DMS 273 (cell line): Measurements from ENCODE around the gene ATP4B.

Source experiments
- DNase-seq: peaks from one replicate; lab custom pipeline; 2025; ENCODE audit not compliant: unreplicated experiment; lab: John Stamatoyannopoulos, UW

The ATP4B gene

DNA sequence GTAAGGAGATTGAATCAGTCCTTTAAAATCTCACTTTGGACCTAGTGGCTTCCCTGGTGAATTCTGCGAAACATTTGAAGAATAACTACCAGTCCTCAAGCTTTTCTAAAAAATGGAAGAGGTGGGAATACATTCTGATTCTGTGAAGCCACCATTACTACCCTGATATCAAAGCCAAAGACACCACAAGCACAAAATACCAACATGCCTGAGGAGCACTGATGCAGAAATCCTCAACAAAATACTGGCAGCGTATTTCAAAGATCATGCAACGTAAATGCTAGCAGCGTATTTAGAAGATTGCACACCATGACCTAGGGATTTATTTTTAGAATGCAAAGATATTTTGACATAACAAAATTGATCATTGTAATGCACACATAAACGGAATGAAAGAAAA is 14.4 kb downstream of the ATP4B start:
- no peak for DNase-seq

DNA sequence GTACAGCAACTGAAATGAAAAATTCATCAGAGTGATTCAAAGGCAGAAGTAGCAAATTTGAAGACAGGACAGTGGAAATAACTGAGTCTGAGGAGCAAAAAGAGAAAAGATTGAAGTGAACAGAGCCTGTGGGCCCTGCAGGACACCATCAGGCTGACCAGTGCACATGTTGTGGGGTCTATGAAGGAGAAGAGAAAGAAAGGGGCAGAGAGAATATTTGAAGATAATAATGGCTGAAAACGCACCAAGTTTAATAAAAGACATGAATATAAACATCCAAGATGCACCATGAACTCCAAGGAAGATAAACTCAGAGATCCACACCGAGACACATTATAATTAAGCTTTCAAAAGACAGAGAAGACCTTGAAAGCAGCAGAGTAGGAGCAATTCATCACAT is 15.4 kb downstream of the ATP4B start:
- DNase-seq: no peak

DNA sequence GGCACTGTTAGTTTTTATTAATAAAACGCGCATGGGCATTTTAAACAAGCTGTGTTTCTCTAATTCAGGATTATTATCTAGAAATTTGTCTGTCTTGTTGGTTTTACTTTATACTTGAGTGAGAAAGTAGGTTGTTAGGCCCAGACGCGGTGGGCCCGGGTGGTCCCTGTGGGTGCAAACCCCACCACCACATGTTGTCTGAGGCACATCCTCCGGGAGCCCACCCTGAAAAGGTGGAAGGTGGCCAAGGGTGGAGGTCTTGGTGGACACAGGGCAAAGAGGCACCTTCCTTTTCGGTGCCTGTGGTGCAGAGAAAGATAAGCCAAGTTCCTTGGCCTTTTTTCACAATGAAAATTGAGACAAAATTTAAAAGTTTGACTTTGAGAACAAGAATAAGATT is 16.6 kb downstream of the ATP4B start:
- DNase-seq: no peak

DNA sequence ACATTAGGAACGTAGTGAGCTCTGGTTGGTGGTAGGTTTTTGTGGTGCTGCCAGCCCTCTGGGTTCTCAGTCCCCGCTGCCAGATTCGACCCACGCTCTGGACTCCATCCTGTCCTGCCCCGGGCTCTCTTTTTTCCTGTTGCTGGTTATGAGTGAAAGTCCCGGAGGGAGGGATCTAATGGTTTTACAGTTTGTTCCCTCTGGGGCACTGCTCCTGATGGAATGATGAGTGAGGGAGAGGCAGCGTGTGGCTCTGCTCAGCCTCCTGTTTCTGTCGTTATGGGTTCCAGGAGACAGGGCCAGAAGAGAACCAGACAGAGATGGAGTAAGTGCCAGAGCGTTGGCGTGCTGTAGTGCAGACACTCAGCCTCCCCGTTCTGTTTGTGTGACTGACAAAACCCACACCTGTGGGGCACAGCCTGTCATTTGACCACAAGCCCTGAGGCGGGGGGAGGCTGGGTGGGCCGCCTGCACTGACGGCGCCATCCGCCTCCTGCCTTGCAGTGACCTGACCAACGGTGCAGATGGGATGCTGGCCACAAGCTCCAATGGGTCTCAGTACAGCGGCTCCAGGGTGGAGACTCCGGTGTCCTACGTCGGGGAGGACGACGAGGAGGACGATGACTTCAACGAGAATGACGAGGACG is 18.3 kb downstream of the ATP4B start:
- DNase-seq: no peak

DNA sequence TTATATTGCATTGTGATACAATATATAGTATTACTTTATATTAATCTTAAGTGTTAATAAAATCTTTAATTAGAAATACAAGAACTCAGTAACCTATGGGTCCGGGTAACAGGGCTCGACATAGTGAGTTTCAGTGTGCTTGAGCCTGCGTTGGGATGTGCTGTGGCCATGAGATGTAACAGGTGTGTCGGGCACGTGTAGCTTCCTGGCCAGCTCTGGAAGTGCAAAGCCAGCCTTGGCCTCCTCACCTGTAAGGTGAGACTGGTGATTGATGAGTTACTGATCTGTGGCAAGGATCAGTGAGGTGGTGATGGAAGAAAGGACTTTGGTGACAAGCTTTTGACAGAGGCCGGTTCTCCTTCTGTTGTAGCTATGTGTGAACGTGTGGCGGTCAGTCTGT is 19.2 kb downstream of the ATP4B start:
- DNase-seq: no peak

DNA sequence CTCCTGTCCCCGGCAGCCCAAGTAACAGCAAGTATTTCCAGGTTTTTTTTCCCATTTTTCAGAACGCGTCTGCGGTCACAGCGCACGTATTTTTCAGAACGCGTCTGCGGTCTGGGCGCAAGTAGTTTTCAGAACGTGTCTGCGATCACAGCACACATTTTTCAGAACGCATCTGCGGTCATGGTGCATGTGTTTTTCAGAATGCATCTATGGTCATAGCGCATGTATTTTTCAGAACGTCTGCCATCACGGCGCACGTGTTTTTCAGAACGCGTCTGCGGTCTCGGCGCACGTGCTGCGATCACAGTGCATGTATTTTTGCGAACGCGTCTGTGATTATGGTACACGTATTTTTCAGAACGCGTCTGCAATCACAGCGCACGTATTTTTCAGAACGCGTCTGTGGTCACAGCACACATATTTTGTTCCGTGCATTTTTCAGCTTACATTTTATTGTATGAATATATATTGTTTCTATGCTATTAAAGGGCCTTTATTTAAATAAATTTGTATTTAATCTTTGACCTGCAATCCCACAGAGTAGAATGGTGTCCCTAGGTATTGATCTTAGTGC is 19.7 kb downstream of the ATP4B start:
- DNase-seq: no peak

DNA sequence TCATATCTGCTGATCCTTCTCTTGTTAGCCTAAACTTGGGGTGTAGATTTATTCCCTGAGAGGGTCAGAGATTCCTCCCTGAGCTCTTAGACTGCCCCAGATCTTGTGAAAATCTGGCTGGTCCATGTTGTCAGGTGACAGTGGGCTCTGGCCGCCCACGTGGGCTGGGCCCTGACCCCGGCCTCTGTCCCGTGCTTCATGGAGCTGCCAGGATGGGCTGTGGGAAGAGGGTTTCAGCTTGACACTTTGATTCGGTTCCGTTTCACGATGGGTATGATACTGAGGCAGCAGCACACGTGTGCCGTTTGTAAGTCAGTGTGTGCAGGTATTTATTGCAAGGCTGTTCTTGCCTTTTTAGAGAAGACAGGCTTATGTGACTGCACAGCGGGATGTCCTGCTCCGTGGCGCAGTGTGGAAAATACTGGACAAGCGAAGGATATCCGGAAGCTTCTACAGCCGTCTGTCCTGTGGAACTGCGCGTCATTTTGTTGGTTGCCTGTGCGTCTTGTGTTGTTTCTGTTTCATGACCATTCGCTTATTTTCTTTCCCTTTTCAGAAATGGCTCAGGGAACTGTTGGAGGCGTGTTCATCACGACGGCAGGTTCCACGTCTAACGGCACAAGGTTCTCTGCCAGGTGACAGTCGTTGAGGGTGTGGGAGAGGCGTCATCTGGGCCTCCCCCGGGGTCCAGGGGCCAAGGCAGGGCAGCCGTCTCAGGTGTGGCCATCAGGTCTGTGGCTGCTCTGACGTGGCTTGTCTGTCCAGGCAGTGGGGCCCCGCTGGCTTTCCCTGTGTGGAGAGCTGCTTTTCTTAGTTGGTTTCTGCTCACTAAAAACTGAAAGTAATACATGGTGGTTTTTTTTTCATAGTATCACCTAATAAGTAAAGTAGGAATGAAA is 20.5 kb downstream of the ATP4B start:
- no peak for DNase-seq

DNA sequence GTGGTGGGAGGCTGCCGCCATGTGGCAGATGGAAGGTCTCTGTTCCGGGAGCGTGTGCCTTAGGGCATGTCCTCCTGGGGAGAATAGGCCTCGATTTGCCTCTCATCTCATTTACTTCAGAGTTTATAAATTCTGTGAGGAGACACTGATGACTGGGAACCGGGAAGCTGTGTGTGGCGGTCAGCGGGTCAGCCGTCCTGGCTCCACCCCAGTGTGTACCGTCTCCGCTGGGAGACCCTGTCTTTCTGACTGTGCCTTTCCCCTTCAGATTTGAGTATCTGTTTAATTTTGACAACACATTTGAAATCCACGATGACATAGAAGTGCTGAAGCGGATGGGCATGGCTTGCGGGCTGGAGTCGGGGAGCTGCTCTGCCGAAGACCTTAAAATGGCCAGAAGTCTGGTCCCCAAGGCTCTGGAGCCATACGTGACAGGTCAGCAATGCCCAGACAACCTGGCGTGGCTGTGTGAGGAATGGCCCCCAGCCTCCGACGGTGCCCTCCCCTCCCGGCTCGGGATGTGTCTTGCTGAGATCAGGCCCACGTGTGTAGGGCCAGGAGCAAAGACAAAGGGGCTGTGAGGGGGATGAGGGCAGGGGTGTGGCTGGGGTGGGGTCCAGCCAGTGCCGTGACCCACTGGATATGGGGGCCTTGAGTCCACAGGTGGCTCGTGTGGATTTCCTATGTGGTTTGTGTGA is 21.6 kb downstream of the ATP4B start:
- DNase-seq: no peak

DNA sequence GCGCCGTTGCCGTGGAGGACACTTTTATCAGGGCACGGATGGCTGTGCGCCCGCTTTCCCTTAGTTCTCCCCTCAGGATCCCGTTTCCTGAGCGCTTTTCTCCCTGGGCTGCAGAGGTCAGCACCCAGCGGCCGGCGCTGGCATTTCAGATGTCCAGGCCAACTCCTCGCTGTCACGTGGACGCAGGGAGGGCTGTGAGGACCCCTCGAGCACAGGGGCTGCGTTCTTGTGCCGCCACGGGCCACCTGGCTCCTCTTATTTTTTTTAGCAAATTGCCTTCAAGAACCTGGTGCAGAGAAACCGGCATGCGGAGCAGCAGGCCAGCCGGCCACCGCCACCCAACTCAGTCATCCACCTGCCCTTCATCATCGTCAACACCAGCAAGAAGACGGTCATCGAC is 22.3 kb downstream of the ATP4B start:
- no peak for DNase-seq

DNA sequence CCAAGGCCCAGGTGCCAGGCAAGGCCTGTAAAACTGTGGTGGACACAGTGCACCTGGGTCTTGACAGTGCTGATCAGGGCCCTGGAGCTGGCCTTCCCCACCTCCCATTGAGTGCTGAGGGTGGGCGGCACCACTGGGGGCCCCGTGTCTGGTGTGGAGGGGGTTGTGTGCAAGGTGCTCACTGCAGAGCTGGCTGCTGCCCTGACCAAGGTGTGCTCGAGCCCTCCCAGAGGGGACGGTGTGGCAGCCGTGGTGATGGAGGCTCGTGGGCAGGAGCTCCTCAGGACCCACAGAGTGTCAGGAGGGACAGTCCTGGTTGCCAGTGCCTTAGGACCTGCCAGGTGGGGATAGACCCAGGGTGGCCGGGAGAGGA is 23.0 kb downstream of the ATP4B start:
- DNase-seq: no peak

DNA sequence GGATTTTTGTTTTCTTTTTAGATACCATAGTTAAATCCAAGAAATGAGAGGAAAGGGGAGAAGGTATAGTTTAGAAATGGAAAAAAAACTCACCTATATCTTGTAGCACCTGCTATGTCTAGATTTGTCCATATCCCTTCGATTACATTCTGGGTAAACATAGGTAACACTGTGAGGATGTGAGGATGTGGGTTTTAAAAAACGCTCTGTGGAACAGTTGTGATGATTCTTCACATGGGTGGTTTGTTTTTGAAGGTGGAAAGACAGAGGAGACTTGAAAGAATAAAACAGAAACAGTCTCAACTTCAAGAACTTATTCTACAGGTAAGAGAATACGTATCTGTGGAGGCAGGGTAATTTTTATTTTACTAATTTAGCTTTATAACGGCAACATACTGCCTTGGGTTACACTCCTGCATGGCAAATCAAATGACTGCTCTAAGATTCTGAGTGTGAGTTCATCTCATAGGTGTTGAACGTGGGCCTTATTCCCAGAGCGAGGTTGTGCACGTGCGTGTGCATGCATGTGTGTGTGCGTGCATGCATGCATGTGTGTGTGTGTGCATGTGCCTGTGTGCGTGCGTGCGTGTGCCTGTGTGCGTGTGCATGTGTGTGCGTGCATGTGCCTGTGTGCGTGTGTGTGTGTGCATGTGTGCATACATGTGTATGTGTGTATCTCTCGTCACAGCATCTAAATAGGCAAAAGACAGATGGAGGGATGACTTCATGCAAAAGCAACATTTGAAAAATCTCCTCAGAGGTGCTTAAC is 23.5 kb downstream of the ATP4B start:
- DNase-seq: no peak

DNA sequence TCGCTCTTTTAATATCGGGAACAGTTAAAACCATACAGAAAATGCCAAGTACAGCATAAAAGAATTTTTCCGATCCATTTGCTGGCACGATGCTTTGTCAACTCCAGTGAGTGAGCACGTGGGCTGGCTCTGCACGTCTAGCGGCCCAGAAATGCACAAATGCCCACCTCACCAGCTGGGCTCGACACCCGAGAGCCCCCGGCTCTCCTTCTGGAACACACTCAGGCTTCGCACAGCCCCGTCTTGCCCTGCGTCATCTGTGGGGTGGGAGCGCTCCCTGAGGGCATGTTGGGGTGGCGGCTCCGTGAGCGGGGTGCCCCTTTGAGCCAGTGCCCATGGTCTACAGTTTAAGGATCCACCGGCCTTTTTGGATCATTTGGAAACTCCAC is 24.5 kb downstream of the ATP4B start:
- DNase-seq: no peak

DNA sequence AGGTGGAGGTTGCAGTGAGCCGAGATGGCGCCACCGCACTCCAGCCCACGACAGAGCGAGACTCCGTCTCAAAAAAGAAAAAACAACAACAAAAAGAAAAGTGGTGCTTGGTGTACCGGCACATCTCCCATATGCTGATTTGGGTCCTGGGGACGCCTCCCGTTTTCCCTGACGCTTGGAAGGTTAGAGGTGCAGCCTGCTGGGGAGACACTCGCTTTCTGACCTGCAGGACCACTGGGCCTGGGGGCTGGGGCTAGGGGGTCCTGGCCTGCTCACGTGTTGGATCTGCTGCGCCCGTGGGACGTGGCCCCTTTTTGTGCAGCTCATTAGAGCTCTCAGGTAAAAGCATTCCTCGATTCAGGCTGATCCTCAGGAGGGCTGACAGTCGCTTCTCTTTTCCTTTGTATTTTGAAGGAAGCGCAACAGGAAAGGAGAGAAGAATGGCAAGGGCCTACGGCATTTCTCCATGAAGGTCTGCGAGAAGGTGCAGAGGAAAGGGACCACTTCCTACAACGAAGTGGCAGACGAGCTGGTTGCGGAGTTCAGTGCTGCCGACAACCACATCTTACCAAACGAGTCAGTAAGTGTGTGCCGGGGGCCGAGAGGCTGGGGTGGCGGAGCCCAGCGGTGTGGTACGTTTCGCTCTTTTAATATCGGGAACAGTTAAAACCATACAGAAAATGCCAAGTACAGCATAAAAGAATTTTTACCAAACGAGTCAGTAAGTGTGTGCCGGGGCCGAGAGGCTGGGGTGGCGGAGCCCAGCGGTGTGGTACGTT is 25.1 kb downstream of the ATP4B start:
- DNase-seq: no peak

DNA sequence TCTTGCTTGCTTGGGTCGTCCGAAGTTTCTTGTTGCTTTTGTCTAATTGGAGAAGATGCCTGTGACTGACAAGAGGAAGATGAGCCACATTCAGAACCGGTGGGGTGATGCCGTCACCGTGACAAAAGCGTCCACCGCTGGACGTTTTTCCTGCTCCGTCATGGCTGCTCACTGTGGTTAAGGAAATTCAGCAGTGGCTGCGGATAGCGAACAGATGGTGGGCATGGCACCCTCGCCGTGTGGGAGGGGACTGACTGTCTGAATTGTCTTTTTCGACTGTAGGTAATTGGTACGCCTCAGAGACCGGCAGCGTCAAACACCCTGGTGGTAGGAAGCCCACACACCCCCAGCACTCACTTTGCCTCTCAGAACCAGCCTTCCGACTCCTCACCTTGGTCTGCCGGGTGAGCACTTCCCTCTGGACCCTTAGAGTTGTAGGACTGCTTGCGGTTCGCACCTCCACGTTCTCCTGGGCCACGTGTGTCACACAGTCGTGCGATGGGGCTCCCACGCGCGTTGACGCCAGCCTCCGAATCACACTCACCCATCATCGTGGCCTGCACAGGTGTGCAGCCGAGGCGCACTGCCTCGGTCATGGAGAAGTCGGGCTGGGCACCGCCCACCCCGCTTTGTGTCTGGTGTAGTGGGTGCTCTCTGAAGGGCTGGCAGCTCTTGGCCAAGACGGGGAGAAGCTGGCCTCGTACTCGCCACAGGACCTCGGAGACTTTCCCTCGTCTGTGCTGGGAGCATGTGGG is 26.5 kb downstream of the ATP4B start:
- no peak for DNase-seq

DNA sequence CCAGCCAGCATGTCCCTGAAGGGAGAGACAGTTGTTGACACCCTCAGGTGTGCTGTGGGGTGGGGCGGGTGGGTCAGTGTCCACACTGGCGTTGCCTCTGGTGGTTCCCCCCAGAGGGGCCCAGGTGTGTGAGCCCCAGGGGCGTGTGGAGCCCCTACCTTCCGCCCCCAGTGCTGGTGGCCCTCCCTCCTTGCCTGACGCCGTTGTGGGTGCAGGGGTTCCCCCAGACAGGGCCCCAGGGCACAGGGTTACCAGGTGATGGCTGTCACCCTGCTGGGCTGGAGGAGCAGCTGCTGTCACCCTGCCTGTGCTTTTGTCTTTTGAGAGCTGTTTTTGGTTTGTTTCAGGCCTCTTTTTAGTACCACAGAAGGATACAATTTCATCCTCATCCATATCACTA is 27.2 kb downstream of the ATP4B start:
- no peak for DNase-seq

DNA sequence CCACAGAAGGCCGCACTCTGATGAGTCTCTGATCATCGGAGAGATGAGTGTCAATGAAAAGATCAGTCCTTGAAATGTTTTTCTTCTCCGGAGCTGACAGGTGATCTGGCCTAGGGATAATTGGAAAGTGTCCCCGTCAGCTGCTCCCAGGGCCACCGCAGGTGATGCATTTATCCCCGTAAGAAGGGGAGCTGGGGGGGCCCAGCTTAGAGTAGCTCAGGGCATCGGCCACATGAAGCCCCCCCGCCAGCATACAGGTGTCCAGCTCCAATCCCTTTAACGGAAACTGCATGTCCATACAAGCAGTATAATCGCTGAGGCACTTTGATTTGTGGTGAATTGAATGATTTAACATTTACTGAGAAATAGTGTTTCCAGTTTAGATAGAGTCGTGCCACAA is 27.7 kb downstream of the ATP4B start:
- DNase-seq: no peak

DNA sequence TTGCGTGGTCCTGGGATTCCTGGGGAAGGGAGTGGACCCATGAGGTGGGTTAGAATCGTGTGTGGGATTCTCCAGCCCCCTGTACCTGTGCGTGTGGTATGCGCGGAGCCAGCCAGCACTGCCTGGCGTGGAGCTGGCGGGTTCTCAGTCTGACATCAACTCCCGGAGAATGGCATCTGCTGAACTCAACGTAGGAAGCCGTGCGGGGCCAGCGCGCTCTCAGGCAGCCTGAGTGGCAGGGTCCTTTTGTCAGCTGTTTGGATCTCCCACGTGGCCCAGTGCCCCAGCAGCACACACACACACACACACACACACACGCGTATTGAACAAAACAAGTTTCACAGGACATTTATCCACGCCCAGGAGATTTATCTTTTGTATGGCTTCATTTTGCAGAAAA is 28.1 kb downstream of the ATP4B start:
- DNase-seq: no peak

DNA sequence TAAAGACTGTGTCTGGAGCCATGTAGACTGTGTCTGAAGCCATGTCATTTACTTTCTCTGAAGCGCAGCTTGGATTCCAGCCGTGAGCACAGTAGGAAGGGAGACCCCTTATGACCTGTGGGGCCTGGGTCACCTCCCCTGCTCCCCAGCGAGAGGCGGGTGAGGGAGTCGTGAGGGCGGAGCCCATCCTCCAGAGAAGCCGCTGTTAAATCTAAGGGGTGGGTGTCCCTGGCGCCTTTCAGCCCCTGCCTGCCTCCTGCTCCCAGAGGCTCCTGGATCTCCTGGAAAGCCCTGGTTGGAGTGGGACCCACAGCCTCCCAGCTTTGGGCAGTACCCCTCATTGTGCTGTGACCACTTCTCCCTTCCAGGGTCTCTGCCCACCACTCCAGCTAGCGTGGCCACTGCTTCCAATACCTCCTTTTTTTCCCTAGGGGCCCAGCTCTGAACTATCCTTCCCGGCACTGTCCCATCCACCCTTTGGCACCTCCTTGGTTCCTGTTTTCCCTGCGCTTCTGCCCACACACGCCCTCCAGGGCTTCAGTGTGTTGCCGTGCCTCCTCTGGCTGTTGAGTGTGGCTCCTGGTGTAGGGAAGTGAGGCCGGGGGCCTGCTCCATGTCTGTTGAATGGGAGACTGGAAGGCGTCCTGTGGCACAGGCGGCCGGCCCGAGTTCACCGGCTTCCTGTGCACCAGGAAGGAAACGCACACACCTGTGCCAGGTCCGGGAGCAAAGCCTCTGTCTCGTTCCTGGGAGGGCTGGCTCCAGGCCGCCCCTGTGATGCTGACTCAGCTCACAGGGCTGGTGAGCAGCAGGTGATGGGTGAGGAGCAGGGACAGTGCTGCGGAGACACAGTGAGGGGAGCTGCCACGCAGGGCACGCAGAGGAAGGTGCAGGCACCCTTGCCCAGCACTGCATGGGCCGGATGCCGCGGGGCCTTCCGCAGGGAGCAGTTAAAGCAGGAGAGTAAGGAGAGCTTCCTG is 29.4 kb downstream of the ATP4B start:
- DNase-seq: no peak
